SJSA1 (cell line): ENCODE data around the gene NDUFS5. TPM values are rescaled to one million over a fixed set of nuclear protein-coding genes. Genes with fewer than 3 reads are reported as not detected.
"Not testable (repeated sequence)": the region's sequence is repeated elsewhere in the genome, so short reads cannot be mapped to it uniquely, and the experiment has no call there.

Experiments used
- DNase-seq, 2 experiments: peaks; one replicate each; pipeline ENCODE4 v3.0.0-alpha.2; 2015 to 2020; ENCODE audit warnings: low spot score in 2 of 2, low read depth in 1 of 2
- H3K27ac ChIP-seq: fragments of 250-450 bp; sonication (Bioruptor Pico); 2 replicates; pipeline ENCODE4 v1.5.1; 2020; ENCODE audit warnings: mild to moderate bottlenecking, moderate library complexity
- H3K27me3 ChIP-seq: fragments of 250-450 bp; sonication (Bioruptor Pico); replicated peaks from 2 replicates; pipeline ENCODE4 v1.5.1; 2020; ENCODE audit warnings: mild to moderate bottlenecking, moderate library complexity
- H3K36me3 ChIP-seq: fragments of 250-450 bp; sonication (Bioruptor Pico); 2 replicates; pipeline ENCODE4 v1.5.1; 2020; ENCODE audit warnings: mild to moderate bottlenecking
- H3K4me1 ChIP-seq: fragments of 250-450 bp; sonication (Bioruptor Pico); replicated peaks from 2 replicates; pipeline ENCODE4 v1.6.1; 2021; ENCODE audit warnings: mild to moderate bottlenecking
- H3K4me3 ChIP-seq: fragments of 250-450 bp; sonication (Bioruptor Pico); 2 replicates; pipeline ENCODE4 v1.5.1; 2020; ENCODE audit warnings: mild to moderate bottlenecking
- H3K9me3 ChIP-seq: fragments of 250-450 bp; sonication (Bioruptor Pico); replicated peaks from 2 replicates; pipeline ENCODE4 v1.5.1; 2020; ENCODE audit warnings: mild to moderate bottlenecking
- total RNA-seq: library from RNA; depleted of rRNA; stranded (reverse); fragments of >200 nt; shearing (Covaris generic); gene quantifications from 2 replicates; pipeline ENCODE4 v1.2.3, GENCODE V29; 2014

The NDUFS5 gene
- total RNA-seq, 1 experiment from 2014 or later, result 540 TPM

GRCh38 chr1:39063191-39063590 lies 37.0 kb downstream of the NDUFS5 start:
- no peaks in the 10 kb centered on the region for H3K36me3 ChIP-seq
- no peak for DNase-seq
- no peaks in the 10 kb centered on the region for H3K27me3 ChIP-seq
- no peaks in the 10 kb centered on the region for H3K9me3 ChIP-seq
- H3K4me1 ChIP-seq, result no peaks in the 10 kb centered on the region
- H3K27ac ChIP-seq, result no peak overlapping the region
- H3K4me3 ChIP-seq, result no peak overlapping the region

DNA sequence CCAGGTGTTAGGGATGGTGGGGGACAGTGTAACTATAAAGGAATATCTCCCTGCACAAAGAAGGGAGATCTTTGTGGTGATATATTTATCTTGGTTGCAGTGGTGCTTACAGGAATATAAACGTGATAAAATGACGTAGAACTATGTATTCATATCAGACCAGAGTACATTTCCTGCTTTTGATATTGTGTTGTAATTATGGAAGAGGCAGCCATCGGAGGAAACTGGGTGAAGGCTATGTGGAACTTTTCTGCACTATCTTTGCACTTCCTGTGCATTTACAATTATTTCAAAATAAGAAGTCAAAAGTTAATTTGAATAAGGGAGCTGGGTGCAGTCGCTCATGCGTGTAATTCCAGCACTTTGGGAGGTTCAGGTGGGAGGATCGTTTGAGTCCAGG lies 37.6 kb downstream of the NDUFS5 start:
- Histone ChIP-seq H3K4me3 (no peak overlapping the region), H3K27ac (no peak overlapping the region), H3K27me3 (no peaks in the 10 kb centered on the region), H3K36me3 (no peaks in the 10 kb centered on the region), H3K4me1 (no peaks in the 10 kb centered on the region), H3K9me3 (no peaks in the 10 kb centered on the region)
- no peak for DNase-seq

DNA sequence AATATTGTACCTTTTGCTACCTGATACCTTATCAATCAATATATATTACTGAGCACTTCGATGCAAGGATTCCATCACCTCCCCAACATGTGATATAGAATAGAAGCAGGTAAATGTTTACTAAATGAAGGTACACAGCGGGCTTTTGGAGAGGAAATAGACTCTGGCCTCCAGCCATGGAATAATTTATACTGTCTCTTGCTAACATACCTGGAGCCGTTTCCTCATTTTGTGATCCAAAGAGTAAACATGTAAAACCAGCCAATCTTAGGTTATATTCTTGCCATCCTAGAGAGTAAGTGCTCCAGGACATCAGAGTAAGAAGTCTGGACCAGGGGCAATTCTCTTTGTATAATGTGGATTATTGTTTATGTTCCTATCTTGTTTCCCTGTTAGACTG lies 39.4 kb downstream of the NDUFS5 start:
- Histone ChIP-seq H3K4me3 (no peak overlapping the region), H3K27ac (no peak overlapping the region), H3K9me3 (no peaks in the 10 kb centered on the region), H3K36me3 (no peaks in the 10 kb centered on the region), H3K27me3 (no peaks in the 10 kb centered on the region), H3K4me1 (no peaks in the 10 kb centered on the region)
- no peak for DNase-seq

DNA sequence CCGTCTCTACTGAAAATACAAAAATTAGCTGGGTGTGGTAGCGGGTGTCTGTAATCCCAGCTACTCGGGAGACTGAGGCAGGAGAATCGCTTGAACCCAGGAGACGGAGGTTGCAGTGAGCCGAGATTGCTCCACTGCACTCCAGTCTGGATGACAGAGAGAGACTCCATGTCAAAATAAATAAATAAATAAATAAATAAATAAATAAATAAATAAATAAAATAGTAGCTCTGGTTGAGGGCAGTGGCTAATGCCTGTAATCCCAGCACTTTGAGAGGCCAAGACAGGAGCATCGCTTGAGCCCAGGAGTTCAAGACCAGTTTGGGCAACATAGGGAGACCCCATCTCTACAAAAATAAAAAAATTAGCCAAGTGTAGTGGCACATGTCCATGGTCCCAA lies 42.1 kb downstream of the NDUFS5 start:
- not testable (repeated sequence) for H3K36me3 ChIP-seq, H3K27ac ChIP-seq, H3K4me1 ChIP-seq, H3K27me3 ChIP-seq, H3K9me3 ChIP-seq, H3K4me3 ChIP-seq, DNase-seq

DNA sequence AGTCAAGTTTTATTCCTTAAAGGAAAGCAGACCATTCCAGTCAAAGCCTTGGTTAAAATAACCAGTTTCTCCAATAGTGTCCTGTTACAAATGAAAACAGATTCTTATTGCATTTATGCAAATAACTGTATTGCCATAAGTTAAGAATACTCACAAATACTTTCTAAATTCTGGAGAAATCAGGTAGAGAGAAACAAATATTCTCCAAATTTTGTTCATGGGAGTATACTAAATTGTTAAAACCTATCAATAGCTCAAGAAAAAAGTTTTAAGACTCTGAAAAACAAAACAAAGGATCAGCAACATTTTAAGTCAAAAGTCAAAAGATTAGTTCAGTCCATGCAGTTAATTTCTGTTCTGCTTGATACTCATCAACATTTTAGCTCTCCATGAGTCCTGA lies 45.4 kb downstream of the NDUFS5 start:
- not testable (repeated sequence) for H3K4me1 ChIP-seq, DNase-seq, H3K36me3 ChIP-seq, H3K9me3 ChIP-seq, H3K4me3 ChIP-seq, H3K27ac ChIP-seq, H3K27me3 ChIP-seq

DNA sequence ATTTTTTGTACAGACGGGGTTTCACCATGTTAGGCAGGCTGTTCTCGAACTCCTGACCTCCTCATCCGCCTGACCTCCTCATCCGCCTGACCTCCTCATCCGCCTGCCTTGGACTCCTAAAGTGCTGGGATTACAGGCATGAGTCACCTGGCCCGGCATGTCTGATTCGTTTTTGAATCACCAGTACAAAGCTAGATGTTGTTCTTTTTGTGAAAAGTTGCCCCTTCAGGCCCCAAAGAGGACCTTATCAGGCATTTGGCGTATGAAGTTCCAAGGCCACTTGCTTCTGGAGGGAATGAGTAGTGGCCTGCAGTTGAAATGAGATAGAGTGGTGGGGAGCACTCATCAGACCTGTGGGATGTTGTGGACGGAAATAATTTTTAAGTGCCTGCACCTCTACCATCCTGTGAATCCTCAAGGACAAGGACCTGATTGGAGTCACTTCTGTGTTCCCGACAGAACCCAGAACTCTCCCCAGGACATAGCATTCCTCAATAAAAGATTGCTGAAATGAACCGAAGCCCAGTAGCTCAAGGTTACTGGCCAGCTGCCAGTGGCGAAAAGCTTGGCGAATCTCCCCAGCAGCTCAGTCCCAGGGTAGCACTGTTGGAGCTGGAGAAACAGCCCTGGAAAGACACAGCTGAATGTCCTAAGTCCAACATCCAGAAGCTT lies 50.1 kb downstream of the NDUFS5 start:
- DNase-seq, result no peak
- Histone ChIP-seq H3K27ac (no peak overlapping the region), H3K4me1 (peaks cover under 1% of the 10 kb centered on the region), H3K9me3 (no peaks in the 10 kb centered on the region), H3K36me3 (no peaks in the 10 kb centered on the region), H3K27me3 (peaks cover 16% of the 10 kb centered on the region), H3K4me3 (no peak overlapping the region)

DNA sequence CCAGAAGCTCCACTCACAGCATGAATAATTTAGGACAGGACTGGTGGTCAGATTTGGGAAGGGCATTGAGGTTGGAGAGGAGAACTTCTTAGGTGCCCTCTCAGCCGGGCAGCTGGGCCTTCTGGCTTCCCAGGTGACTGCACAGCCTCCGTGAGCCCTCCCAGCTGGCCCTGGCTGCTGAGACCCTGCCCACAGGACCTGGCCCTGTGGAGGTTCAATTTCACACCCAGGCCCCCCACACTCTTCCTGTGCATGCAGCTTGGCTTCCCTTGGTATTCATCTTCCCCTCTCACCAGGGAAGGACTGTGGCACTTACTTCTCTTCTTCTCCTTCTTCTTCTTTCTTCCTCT lies 50.6 kb downstream of the NDUFS5 start:
- Histone ChIP-seq H3K27ac (no peak overlapping the region), H3K4me3 (no peak overlapping the region), H3K4me1 (peaks cover 6% of the 10 kb centered on the region)

GRCh38 chr1:39080269-39080826 lies 54.2 kb downstream of the NDUFS5 start:
- peaks cover 7% of the 10 kb centered on the region for H3K4me1 ChIP-seq
- peaks cover 44% of the 10 kb centered on the region for H3K27me3 ChIP-seq
- H3K27ac ChIP-seq, result no peak overlapping the region
- H3K4me3 ChIP-seq, result no peak overlapping the region
- H3K9me3 ChIP-seq, result no peaks in the 10 kb centered on the region
- no peaks in the 10 kb centered on the region for H3K36me3 ChIP-seq
- no peak for DNase-seq

More for the DNA sequence above, 50.6 kb downstream of the NDUFS5 start:
- peaks cover 18% of the 10 kb centered on the region for H3K27me3 ChIP-seq
- no peaks in the 10 kb centered on the region for H3K9me3 ChIP-seq
- DNase-seq, result no peak
- H3K36me3 ChIP-seq, result no peaks in the 10 kb centered on the region

DNA sequence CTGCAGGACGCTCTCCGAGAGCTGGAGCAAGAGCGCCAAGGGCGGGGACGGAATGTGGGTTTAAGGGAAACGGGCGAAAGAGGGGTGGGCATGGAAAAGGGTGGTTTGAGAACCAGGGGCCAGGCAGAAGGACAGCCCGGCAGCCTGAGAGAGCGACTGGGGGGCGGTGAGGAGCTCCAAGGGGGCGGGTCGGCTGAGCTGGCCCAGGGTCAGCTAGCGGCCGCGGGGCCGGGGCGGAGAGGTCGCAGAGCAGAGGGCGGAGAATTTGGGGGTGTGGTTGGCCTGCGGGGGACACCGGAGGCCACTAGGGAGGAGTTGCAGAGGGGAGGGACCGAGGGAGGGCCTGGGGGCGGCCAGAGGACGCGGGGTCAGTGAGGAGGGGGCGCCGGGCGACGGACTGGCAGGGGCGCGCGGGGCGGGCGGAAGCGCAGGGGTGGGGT lies 54.7 kb downstream of the NDUFS5 start:
- H3K4me1 ChIP-seq, result peaks cover 7% of the 10 kb centered on the region
- H3K4me3 ChIP-seq, result no peak overlapping the region
- H3K36me3 ChIP-seq, result no peaks in the 10 kb centered on the region
- no peak for DNase-seq
- no peak overlapping the region for H3K27ac ChIP-seq
- H3K27me3 ChIP-seq, result peaks cover 46% of the 10 kb centered on the region
- no peaks in the 10 kb centered on the region for H3K9me3 ChIP-seq

DNA sequence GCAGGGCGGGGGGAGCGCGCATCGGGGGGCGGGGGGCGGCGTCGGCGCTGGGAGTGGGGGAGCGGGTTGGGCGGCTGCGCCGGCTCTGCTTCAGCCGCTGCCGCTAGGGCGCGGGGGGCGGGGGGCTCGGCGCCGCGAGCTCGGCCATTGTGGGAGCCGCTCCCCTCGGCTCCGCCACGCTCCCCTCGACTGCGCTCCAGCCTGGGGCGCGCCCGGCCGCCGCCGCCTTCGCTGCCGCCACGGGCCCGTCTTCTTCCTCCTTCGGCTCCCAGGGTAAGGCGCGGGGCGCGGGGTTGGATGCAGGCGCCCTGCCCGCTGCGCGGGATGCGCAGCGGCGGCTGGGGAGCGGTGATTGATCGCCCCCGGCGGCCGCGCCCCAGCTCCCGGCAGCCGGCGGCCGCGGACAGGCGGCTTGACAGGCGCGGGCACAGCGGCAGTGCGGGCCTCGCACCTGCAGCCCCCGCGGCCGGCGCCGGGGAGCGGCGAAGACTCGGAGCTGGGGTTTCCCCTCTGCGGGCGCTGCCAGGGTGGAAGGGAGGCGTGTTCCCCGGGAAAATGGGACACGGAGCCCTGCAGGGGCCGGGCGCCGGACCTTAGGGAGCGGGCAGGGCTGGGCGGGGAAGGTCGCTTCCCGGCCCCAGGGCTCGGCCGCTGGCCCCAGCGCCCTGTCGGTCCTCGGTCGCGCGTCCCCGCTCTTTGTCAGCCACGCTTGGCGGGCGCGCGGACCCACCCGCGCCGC lies 55.3 kb downstream of the NDUFS5 start:
- Histone ChIP-seq H3K27me3 (peaks cover 46% of the 10 kb centered on the region), H3K4me1 (peaks cover 7% of the 10 kb centered on the region), H3K4me3 (peak overlapping the region; percentile 39), H3K27ac (no peak overlapping the region), H3K9me3 (no peaks in the 10 kb centered on the region), H3K36me3 (no peaks in the 10 kb centered on the region)
- no peak for DNase-seq

- Histone ChIP-seq H3K9me3 (no peaks in the 10 kb centered on the region), H3K4me1 (peaks cover 7% of the 10 kb centered on the region), H3K27ac (no peak overlapping the region), H3K27me3 (peaks cover 46% of the 10 kb centered on the region), H3K4me3 (peak overlapping the region; percentile 39), H3K36me3 (no peaks in the 10 kb centered on the region)
- DNase-seq, result no peak
Observed at GRCh38 chr1:39082010-39082799, 56.1 kb downstream of the NDUFS5 start.

- Histone ChIP-seq H3K4me3 (no peak overlapping the region), H3K27me3 (peaks cover 46% of the 10 kb centered on the region), H3K36me3 (no peaks in the 10 kb centered on the region), H3K27ac (no peak overlapping the region), H3K9me3 (no peaks in the 10 kb centered on the region), H3K4me1 (peaks cover 7% of the 10 kb centered on the region)
- no peak for DNase-seq
Observed at GRCh38 chr1:39082811-39083576, 56.8 kb downstream of the NDUFS5 start.

DNA sequence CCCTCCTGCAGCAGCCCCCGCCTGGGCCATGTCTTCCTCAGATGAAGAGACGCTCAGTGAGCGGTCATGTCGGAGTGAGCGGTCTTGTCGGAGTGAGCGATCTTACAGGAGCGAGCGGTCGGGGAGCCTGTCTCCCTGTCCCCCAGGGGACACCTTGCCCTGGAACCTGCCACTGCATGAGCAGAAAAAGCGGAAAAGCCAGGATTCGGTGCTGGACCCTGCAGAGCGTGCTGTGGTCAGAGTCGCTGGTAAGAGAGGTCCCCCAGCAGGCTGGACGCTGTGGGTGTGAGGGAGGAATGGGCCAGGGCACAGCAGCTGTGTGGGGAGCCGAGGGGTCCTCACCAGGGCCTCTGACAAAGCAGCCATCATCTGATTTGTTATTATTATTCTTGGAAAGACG lies 58.0 kb downstream of the NDUFS5 start:
- Histone ChIP-seq H3K36me3 (no peaks in the 10 kb centered on the region), H3K4me1 (peaks cover 7% of the 10 kb centered on the region), H3K27ac (no peak overlapping the region), H3K27me3 (peaks cover 45% of the 10 kb centered on the region), H3K9me3 (no peaks in the 10 kb centered on the region), H3K4me3 (no peak overlapping the region)
- no peak for DNase-seq
